Sigmoid colon (tissue), 4 donors: ENCODE data around the gene KCNIP3.

Source experiments
- EP300 ChIP-seq, 4 donors: sonication (generic); formaldehyde crosslinking; IDR thresholded peaks; one replicate each; pipeline ENCODE4 v1.6.1; 2017; ENCODE audit warnings: antibody characterized with exemption in 4 of 4
- POLR2A ChIP-seq, 2 donors: fragments of 450-650 bp; IDR thresholded peaks; one replicate each; pipeline ENCODE4 v1.6.1; 2016; ENCODE audit warnings: antibody characterized with exemption in 2 of 2, mild to moderate bottlenecking in 2 of 2, moderate library complexity in 2 of 2
- TF ChIP-seq, protein P1 (sequence below), 4 experiments: fragments of 450-650 bp in 3 of 4; fragments of 200-600 bp in 1 of 4; IDR thresholded peaks; one replicate each; pipeline ENCODE4 v1.5.1; 2016 to 2019; ENCODE audit warnings: antibody characterized with exemption in 4 of 4, mild to moderate bottlenecking in 3 of 4, moderate library complexity in 2 of 4

DNA sequence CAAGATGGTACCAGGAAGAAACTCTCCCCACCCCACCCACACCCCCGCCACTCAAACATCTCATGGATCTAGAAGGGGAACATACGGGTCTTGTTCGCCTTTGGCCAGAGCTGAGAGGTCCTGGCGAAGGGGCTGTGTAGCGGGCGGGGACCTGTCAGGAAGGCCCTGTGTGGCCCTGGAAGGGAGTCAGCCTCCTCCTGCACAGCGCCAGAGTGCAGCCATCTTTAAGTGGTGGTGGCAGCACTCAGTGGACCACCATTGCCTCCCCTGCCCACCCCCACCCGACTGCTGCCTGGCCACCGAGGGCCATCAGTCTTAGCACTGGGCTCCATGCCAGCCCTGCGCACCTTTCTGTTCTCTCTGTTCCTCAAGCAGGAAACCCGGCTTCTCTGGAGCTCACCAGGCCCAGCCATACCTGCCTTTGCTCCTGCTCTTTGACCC lies 93.8 kb downstream of the KCNIP3 start:
- TF ChIP-seq, protein P1, sequence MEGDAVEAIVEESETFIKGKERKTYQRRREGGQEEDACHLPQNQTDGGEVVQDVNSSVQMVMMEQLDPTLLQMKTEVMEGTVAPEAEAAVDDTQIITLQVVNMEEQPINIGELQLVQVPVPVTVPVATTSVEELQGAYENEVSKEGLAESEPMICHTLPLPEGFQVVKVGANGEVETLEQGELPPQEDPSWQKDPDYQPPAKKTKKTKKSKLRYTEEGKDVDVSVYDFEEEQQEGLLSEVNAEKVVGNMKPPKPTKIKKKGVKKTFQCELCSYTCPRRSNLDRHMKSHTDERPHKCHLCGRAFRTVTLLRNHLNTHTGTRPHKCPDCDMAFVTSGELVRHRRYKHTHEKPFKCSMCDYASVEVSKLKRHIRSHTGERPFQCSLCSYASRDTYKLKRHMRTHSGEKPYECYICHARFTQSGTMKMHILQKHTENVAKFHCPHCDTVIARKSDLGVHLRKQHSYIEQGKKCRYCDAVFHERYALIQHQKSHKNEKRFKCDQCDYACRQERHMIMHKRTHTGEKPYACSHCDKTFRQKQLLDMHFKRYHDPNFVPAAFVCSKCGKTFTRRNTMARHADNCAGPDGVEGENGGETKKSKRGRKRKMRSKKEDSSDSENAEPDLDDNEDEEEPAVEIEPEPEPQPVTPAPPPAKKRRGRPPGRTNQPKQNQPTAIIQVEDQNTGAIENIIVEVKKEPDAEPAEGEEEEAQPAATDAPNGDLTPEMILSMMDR (IDR thresholded peaks at IDR 0.05) = no peak
- TF ChIP-seq EP300 (IDR thresholded peaks at IDR 0.05) = no peak
- no peak for TF ChIP-seq POLR2A (IDR thresholded peaks at IDR 0.05)
